ENCODE results near the gene ATP11B. TPM values are rescaled to one million over a fixed set of nuclear protein-coding genes. Genes with fewer than 3 reads are reported as not detected.
A peak's percentile ranks its signal among the peaks of the same experiment; 100 is the strongest.

The ATP11B gene
- total and polyA plus RNA-seq, 10 of the 15 experiments (the other 5 are each of a cell fraction or from before 2014, with no cell fraction given), result 10.3 to 66.9 (median 36.7) TPM

- TF ChIP-seq CTCF (IDR thresholded peaks at IDR 0.05 in 2 of 3, conservative IDR thresholded peaks at IDR 0.05 in 1 of 3; ENCODE audit: control insufficient read depth in 2 of 3, extremely low read depth in 1 of 3, insufficient read depth in 1 of 3, low read depth in 3 of 3, low read length in 3 of 3) (no peak), CBX3 (IDR thresholded peaks at IDR 0.05; ENCODE audit: borderline replicate concordance, low read depth) (no peak)
Measured at GRCh38 chr3:182913889-182914288, 120.6 kb downstream of the ATP11B start (continued).

- Histone ChIP-seq H3K4me3 (no peak overlapping the region), H3K4me1 (ENCODE audit: control insufficient read depth, insufficient read depth, low read length) (peaks cover 15% of the 10 kb centered on the region), H3K9me3 (replicated peaks; ENCODE audit: control insufficient read depth, insufficient read depth, low read length) (no peaks in the 10 kb centered on the region), H3K4me2 (ENCODE audit: control insufficient read depth, insufficient read depth) (0 out of 2 replicates have a peak overlapping the region, but pooled peaks have one; percentile 15), H3K27me3 (replicated peaks in 1 of 2; ENCODE audit: control insufficient read depth in 2 of 2, insufficient read depth in 2 of 2, low read length in 1 of 2) (no peaks in the 10 kb centered on the region), H3K36me3 (ENCODE audit: control insufficient read depth in 2 of 2, insufficient read depth in 2 of 2, low read length in 1 of 2) (peaks cover 0 to 10% of the 10 kb centered on the region in 2 experiments; a peak in 2 of 4 replicates), H3K79me2 (ENCODE audit: control insufficient read depth, insufficient read depth, low read length) (no peaks in the 10 kb centered on the region), H3K27ac (ENCODE audit: control insufficient read depth, insufficient read depth) (peak overlapping the region; percentile 16; the same call in 1 of the 2 replicates), H4K20me1 (ENCODE audit: control insufficient read depth, insufficient read depth) (no peaks in the 10 kb centered on the region), H3K9ac (ENCODE audit: control insufficient read depth, insufficient read depth, low read length) (no peak overlapping the region), H2AFZ (ENCODE audit: control insufficient read depth, low read depth, low read length) (no peak overlapping the region)
- ChIA-PET RAD21 (ENCODE audit: unreplicated experiment) (interaction anchor here (0.9 to 3.9 kb wide), 3 partner anchors 11 to 120 kb away, joined by 3 to 17 read pairs (median 4); no protein-coding TSS in a partner anchor), SMC1A (ENCODE audit: uncharacterized antibody, unreplicated experiment) (interaction anchor here (0.5 to 4.0 kb wide), 9 partner anchors 11 to 229 kb away, joined by 3 to 34 read pairs (median 8); no protein-coding TSS in a partner anchor), POLR2A (interaction anchor here (1.2 kb wide), 1 partner anchor 11 kb away, joined by 4 read pairs; no protein-coding TSS in a partner anchor), CTCF (interaction anchor here (0.7 to 4.1 kb wide), 6 partner anchors 14 to 201 kb away, joined by 3 to 25 read pairs (median 4); no protein-coding TSS in a partner anchor)
- in situ Hi-C loops (cut with MboI), result no loop called here
- WGBS (ENCODE audit: insufficient coverage, insufficient replicate concordance, low lambda C conversion rate, missing lambda C conversion rate), result 95% methylated on average over 1 of the region's 1 CpG
- ATAC-seq (peak; percentile 79), FAIRE-seq (no peak), DNase-seq (ENCODE audit: low read depth, low spot score) (peak; percentile 11)
- BruUV-seq (replicated peaks), result no TSS peak
- intact Hi-C loops (cut with micrococcal nuclease; ENCODE audit: unreplicated experiment), result loop anchor here (2.0 to 5.0 kb wide), 2 partner anchors 52 to 183 kb away; partner anchors contain the start of gene MCCC1
- peak; percentile 39; the same call in 1 of the 2 replicates for TF ChIP-seq RELB (IDR thresholded peaks at IDR 0.05; ENCODE audit: low read depth)
- no peak for TF ChIP-seq KLF5 (IDR thresholded peaks at IDR 0.05; ENCODE audit: partially characterized antibody)
- 0 out of 2 replicates have a peak, but pooled peaks have one; percentile 26 for TF ChIP-seq ATF2 (IDR thresholded peaks at IDR 0.05; ENCODE audit: low read length)
- peak; percentile 75 for TF ChIP-seq MEF2B (IDR thresholded peaks at IDR 0.05; ENCODE audit: partially characterized antibody, poor library complexity, severe bottlenecking)
- no peak for TF ChIP-seq NKRF (conservative IDR thresholded peaks at IDR 0.05)
- TF ChIP-seq JUNB (IDR thresholded peaks at IDR 0.05), result peak; percentile 81
- TF ChIP-seq NFIC (IDR thresholded peaks at IDR 0.05; ENCODE audit: low read depth, low read length), result peak; percentile 87
- TF ChIP-seq IKZF2 (IDR thresholded peaks at IDR 0.05), result peak in 1 of 2 experiments; percentile 1; a peak in 1 of 4 replicates
- peak in 1 of 2 experiments; percentile 33; a peak in 1 of 4 replicates for TF ChIP-seq EP300 (IDR thresholded peaks at IDR 0.05; ENCODE audit: borderline replicate concordance in 1 of 2, control insufficient read depth in 1 of 2, low read depth in 2 of 2, low read length in 2 of 2)
- peak; percentile 94 for TF ChIP-seq MTA2 (IDR thresholded peaks at IDR 0.05; ENCODE audit: low read depth)
- TF ChIP-seq HDGF (IDR thresholded peaks at IDR 0.05), result no peak
- TF ChIP-seq IRF4 (IDR thresholded peaks at IDR 0.05; ENCODE audit: low read depth, low read length), result peak; percentile 46; the same call in 1 of the 2 replicates
Measured at GRCh38 chr3:182914341-182914740, 121.0 kb downstream of the ATP11B start.
